SK-N-SH (cell line): ENCODE results near the gene CDS2. TPM values are rescaled to one million over a fixed set of nuclear protein-coding genes. Genes with fewer than 3 reads are reported as not detected.

ENCODE experiments used
- CTCF ChIA-PET: fragments of 300-600, 350-600 bp; formaldehyde crosslinking; extraction: SDS; loops from one replicate; lab custom pipeline; 2021; lab: Yijun Ruan, JAX
- POLR2A ChIA-PET: fragments of 350-600 bp; sonication (Branson Sonifier 250); formaldehyde crosslinking; extraction: SDS; loops from one replicate; lab custom pipeline; 2020; ENCODE audit warnings: antibody characterized with exemption, inconsistent platforms; lab: Yijun Ruan, JAX
- DNase-seq: peaks from one replicate; pipeline ENCODE4 v3.0.0; 2012
- H2AFZ ChIP-seq: fragments of 200-600 bp; sonication (generic); 2 replicates; pipeline ENCODE4 v1.8.1; 2016; ENCODE audit warnings: antibody characterized with exemption, mild to moderate bottlenecking, low read depth
- H3F3A ChIP-seq: fragments of 200-600 bp; sonication (generic); replicated peaks from 2 replicates; pipeline ENCODE3; 2016; ENCODE audit warnings: antibody characterized with exemption, mild to moderate bottlenecking; ENCODE audit not compliant: insufficient read depth
- H3K27ac ChIP-seq, 2 experiments: fragments of 200-500 bp in 1 of 2; fragments of 200-600 bp in 1 of 2; sonication (Bioruptor generic) in 1 of 2; sonication (generic), shearing (Covaris generic) in 1 of 2; 2 replicates each; pipeline versions ENCODE4 v1.5.1 to v1.6.1; 2014 to 2016; ENCODE audit warnings: low read depth in 2 of 2, inconsistent platforms in 1 of 2, low read length in 1 of 2, mild to moderate bottlenecking in 1 of 2, mixed read lengths in 1 of 2
- H3K27me3 ChIP-seq: fragments of 200-600 bp; sonication (generic), shearing (Covaris generic); 2 replicates; pipeline ENCODE4 v1.6.1; 2016; ENCODE audit warnings: mixed run types; ENCODE audit not compliant: insufficient read depth
- H3K36me3 ChIP-seq, 2 experiments: fragments of 200-500 bp in 1 of 2; fragments of 200-600 bp in 1 of 2; sonication (Bioruptor generic) in 1 of 2; sonication (generic) in 1 of 2; replicated peaks in 1 of 2; 2 replicates each; pipeline versions ENCODE3 to v1.5.1; 2014 to 2016; ENCODE audit warnings: low read length in 1 of 2, mild to moderate bottlenecking in 1 of 2; ENCODE audit not compliant: insufficient read depth in 2 of 2, control insufficient read depth in 1 of 2
- H3K4me1 ChIP-seq, 2 experiments: fragments of 200-500 bp in 1 of 2; fragments of 200-600 bp in 1 of 2; sonication (Bioruptor generic) in 1 of 2; sonication (generic), shearing (Covaris generic) in 1 of 2; 2 replicates each; pipeline versions ENCODE4 v1.5.1 to v1.6.1; 2014 to 2016; ENCODE audit warnings: low read depth in 1 of 2, low read length in 1 of 2, mixed run types in 1 of 2; ENCODE audit not compliant: insufficient read depth in 2 of 2, control insufficient read depth in 1 of 2
- H3K4me2 ChIP-seq: fragments of 200-600 bp; sonication (generic), shearing (Covaris generic); 2 replicates; pipeline ENCODE4 v1.6.1; 2017; ENCODE audit warnings: mixed run types
- H3K4me3 ChIP-seq, 2 experiments: fragments of 200-500 bp in 1 of 2; fragments of 200-600 bp in 1 of 2; sonication (Bioruptor generic) in 1 of 2; sonication (generic), shearing (Covaris generic) in 1 of 2; 2 replicates each; pipeline versions ENCODE4 v1.5.1 to v1.8.1; 2014 to 2016; ENCODE audit warnings: low read depth in 2 of 2, inconsistent platforms in 1 of 2, low read length in 1 of 2, mild to moderate bottlenecking in 1 of 2, mixed read lengths in 1 of 2, moderate library complexity in 1 of 2
- H3K79me2 ChIP-seq: fragments of 200-600 bp; sonication (generic); 2 replicates; pipeline ENCODE4 v1.8.1; 2017; ENCODE audit warnings: mild to moderate bottlenecking; ENCODE audit not compliant: insufficient read depth
- H3K9ac ChIP-seq: fragments of 200-600 bp; sonication (generic); 2 replicates; pipeline ENCODE4 v1.6.1; 2017; ENCODE audit warnings: mixed run types
- H3K9me2 ChIP-seq: fragments of 200-600 bp; sonication (generic); 2 replicates; pipeline ENCODE4 v1.6.1; 2017; ENCODE audit warnings: mixed run types
- H3K9me3 ChIP-seq: fragments of 200-600 bp; sonication (generic); 2 replicates; pipeline ENCODE4 v1.6.1; 2017; ENCODE audit warnings: mixed run types, mild to moderate bottlenecking, moderate library complexity
- H4K20me1 ChIP-seq: fragments of 200-600 bp; sonication (generic); 2 replicates; pipeline ENCODE4 v1.6.1; 2017; ENCODE audit warnings: mild to moderate bottlenecking, mixed run types; ENCODE audit not compliant: insufficient read depth
- CTCF ChIP-seq: fragments of 200-600 bp; sonication (generic); IDR thresholded peaks from 2 replicates; pipeline ENCODE4 v1.6.1; 2017; ENCODE audit warnings: antibody characterized with exemption, mild to moderate bottlenecking, moderate library complexity
- ELF1 ChIP-seq: IDR thresholded peaks from 2 replicates; pipeline ENCODE4 v1.4.0; 2012
- FOSL2 ChIP-seq: IDR thresholded peaks from 2 replicates; pipeline ENCODE4 v1.4.0; 2012; ENCODE audit warnings: low read depth, mild to moderate bottlenecking, moderate library complexity, borderline replicate concordance
- NFIC ChIP-seq: IDR thresholded peaks from 2 replicates; pipeline ENCODE4 v1.4.0; 2012; ENCODE audit warnings: borderline replicate concordance
- PBX3 ChIP-seq: IDR thresholded peaks from 2 replicates; pipeline ENCODE4; 2012
- RAD21 ChIP-seq: IDR thresholded peaks from 2 replicates; pipeline ENCODE4 v1.6.1; 2012; ENCODE audit warnings: mild to moderate bottlenecking, low read length
- RFX5 ChIP-seq: IDR thresholded peaks from 2 replicates; pipeline ENCODE4 v1.6.1; 2012; ENCODE audit warnings: mild to moderate bottlenecking, improper control_type of control experiment, low read length
- SIN3A ChIP-seq: IDR thresholded peaks from 2 replicates; pipeline ENCODE4 v1.6.1; 2012; ENCODE audit warnings: low read depth, mild to moderate bottlenecking, low read length, moderate library complexity, borderline replicate concordance
- SMC3 ChIP-seq: IDR thresholded peaks from 2 replicates; pipeline ENCODE4 v1.6.1; 2012; ENCODE audit warnings: low read depth, low read length, improper control_type of control experiment
- USF2 ChIP-seq: fragments of 150-350 bp; IDR thresholded peaks from 2 replicates; pipeline ENCODE4 v1.6.1; 2017; ENCODE audit warnings: antibody characterized with exemption, low read length, low read depth, borderline replicate concordance
- WGBS: methylation state at CpG from one replicate; pipeline ENCODE4 v1.1.6; 2017; ENCODE audit warnings: low lambda C conversion rate; 5-methylcytosine and 5-hydroxymethylcytosine counted together
- polyA plus RNA-seq, 3 experiments: library from polyadenylated mRNA; depleted of rRNA; stranded (reverse); fragments of >200 nt; gene quantifications; 2 replicates each; pipeline ENCODE4 v1.2.3, GENCODE V29; 2012

The CDS2 gene
- polyA plus RNA-seq, 1 of the 3 experiments (the other 2 are of a cell fraction), result 13.9 TPM

- no peak for DNase-seq
- POLR2A ChIA-PET, result no interaction called here
Measured at GRCh38 chr20:5222919-5223634, 96.3 kb downstream of the CDS2 start.

GRCh38 chr20:5230544-5230943, 103.7 kb downstream of the CDS2 start:
- 42% methylated on average over 4 of the region's 4 CpGs for WGBS
- H3K27me3 ChIP-seq, result no peaks in the 10 kb centered on the region
- ChIA-PET POLR2A (no interaction called here), CTCF (interaction anchor here (1.2 to 1.5 kb wide), 2 partner anchors 10 to 25 kb away, joined by 3 to 4 read pairs; no protein-coding TSS in a partner anchor)
- no peak overlapping the region for H3K4me3 ChIP-seq
- H3K9me2 ChIP-seq, result no peaks in the 10 kb centered on the region
- H3K4me1 ChIP-seq, result no peaks in the 10 kb centered on the region; a peak in 2 of 4 replicates
- no peaks in the 10 kb centered on the region for H3K36me3 ChIP-seq
- H3K79me2 ChIP-seq, result no peaks in the 10 kb centered on the region
- no peak for DNase-seq
- no peaks in the 10 kb centered on the region for H3K9me3 ChIP-seq
- H3K27ac ChIP-seq, result no peak overlapping the region
- H2AFZ ChIP-seq, result no peak overlapping the region
- H4K20me1 ChIP-seq, result no peaks in the 10 kb centered on the region
- H3F3A ChIP-seq, result no peaks in the 10 kb centered on the region
- no peak overlapping the region for H3K9ac ChIP-seq
- H3K4me2 ChIP-seq, result no peak overlapping the region
- TF ChIP-seq SIN3A, result no peak
- TF ChIP-seq ELF1, result no peak
- TF ChIP-seq FOSL2, result no peak
- TF ChIP-seq CTCF, result no peak
- TF ChIP-seq PBX3, result no peak
- TF ChIP-seq SMC3, result no peak
- no peak for TF ChIP-seq USF2

More at GRCh38 chr20:5222919-5223634, 96.3 kb downstream of the CDS2 start:
- CTCF ChIA-PET, result interaction anchor here (0.6 to 7.0 kb wide), 12 partner anchors 9 to 224 kb away, joined by 3 to 56 read pairs (median 4); partner anchors contain the start of genes CDS2 and PROKR2
- 43% methylated on average over 11 of the region's 11 CpGs for WGBS
- H3K79me2 ChIP-seq, result no peaks in the 10 kb centered on the region
- no peak overlapping the region for H2AFZ ChIP-seq
- H3K9me2 ChIP-seq, result no peaks in the 10 kb centered on the region
- H3K36me3 ChIP-seq, result no peaks in the 10 kb centered on the region
- no peaks in the 10 kb centered on the region for H4K20me1 ChIP-seq
- H3K9ac ChIP-seq, result no peak overlapping the region
- H3K27ac ChIP-seq, result no peak overlapping the region
- H3K4me3 ChIP-seq, result no peak overlapping the region; a peak in 1 of 4 replicates
- H3K9me3 ChIP-seq, result no peaks in the 10 kb centered on the region
- no peak for TF ChIP-seq RFX5
- no peak for TF ChIP-seq NFIC
- no peak for TF ChIP-seq PBX3
- peak; percentile 50 for TF ChIP-seq SMC3
- peak; percentile 57 for TF ChIP-seq RAD21
- peak; percentile 94 for TF ChIP-seq CTCF
- no peaks in the 10 kb centered on the region for H3F3A ChIP-seq
- no peak overlapping the region for H3K4me2 ChIP-seq
- H3K27me3 ChIP-seq, result no peaks in the 10 kb centered on the region
- no peaks in the 10 kb centered on the region for H3K4me1 ChIP-seq
